Bronchial epithelial cell (primary cell): ENCODE data around the gene STAT5B. TPM values are rescaled to one million over a fixed set of nuclear protein-coding genes. Genes with fewer than 3 reads are reported as not detected.
"Not testable (repeated sequence)": the region's sequence is repeated elsewhere in the genome, so short reads cannot be mapped to it uniquely, and the experiment has no call there.

Source experiments
- DNase-seq: peaks from one replicate; pipeline ENCODE4 v3.0.0-alpha.2; 2010; ENCODE audit warnings: low read depth
- FAIRE-seq: peaks from 2 replicates; lab custom pipeline; 2011; peaks lifted over from hg19 to GRCh38; lab: Jason Lieb, UNC
- H3K27me3 ChIP-seq: 2 replicates; pipeline ENCODE4 v1.5.1; 2011; ENCODE audit warnings: low read length; ENCODE audit not compliant: control insufficient read depth, insufficient read depth
- H3K36me3 ChIP-seq: 2 replicates; pipeline ENCODE4 v1.5.1; 2011; ENCODE audit warnings: low read length; ENCODE audit not compliant: control insufficient read depth, insufficient read depth
- H3K4me3 ChIP-seq: 2 replicates; pipeline ENCODE4 v1.5.1; 2011; ENCODE audit warnings: mild to moderate bottlenecking, low read depth, low read length, control low read depth
- total RNA-seq: library from RNA; depleted of rRNA; stranded (reverse); fragments of >200 nt; gene quantifications from 2 replicates; pipeline ENCODE4 v1.2.1, GENCODE V29; 2014
- TF ChIP-seq, protein P1 (sequence below): IDR thresholded peaks from 2 replicates; pipeline ENCODE4 v1.5.1; 2011; ENCODE audit warnings: mild to moderate bottlenecking, moderate library complexity, low read length, control low read depth, inconsistent platforms; ENCODE audit not compliant: insufficient read depth, severe bottlenecking

Gene STAT5B
- total RNA-seq, 1 donor from 2014 or later, result 11.6 TPM

DNA sequence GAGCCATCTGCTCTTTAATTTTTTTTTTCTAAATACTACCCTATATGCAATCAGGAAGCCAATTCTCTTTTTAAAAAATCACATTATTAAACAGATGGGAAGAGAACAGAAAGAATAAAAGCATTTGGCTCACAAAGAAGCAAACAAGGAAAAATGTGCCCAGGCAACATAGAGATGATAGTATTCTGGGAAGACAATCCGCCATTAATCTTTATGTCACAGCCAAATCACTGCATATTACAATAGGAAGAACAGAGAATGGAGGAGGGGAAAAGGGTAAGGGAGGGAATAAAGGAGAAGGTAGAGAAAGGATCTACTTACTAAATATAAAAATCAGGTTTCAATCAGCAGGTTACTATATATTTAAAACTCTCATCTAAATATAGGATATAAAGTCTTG, 34.3 kb downstream of the STAT5B start:
- TF ChIP-seq, protein P1, sequence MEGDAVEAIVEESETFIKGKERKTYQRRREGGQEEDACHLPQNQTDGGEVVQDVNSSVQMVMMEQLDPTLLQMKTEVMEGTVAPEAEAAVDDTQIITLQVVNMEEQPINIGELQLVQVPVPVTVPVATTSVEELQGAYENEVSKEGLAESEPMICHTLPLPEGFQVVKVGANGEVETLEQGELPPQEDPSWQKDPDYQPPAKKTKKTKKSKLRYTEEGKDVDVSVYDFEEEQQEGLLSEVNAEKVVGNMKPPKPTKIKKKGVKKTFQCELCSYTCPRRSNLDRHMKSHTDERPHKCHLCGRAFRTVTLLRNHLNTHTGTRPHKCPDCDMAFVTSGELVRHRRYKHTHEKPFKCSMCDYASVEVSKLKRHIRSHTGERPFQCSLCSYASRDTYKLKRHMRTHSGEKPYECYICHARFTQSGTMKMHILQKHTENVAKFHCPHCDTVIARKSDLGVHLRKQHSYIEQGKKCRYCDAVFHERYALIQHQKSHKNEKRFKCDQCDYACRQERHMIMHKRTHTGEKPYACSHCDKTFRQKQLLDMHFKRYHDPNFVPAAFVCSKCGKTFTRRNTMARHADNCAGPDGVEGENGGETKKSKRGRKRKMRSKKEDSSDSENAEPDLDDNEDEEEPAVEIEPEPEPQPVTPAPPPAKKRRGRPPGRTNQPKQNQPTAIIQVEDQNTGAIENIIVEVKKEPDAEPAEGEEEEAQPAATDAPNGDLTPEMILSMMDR, result no peak
- DNase-seq (no peak), FAIRE-seq (no peak)
- H3K36me3 ChIP-seq, result no peaks in the 10 kb centered on the region
- no peaks in the 10 kb centered on the region for H3K27me3 ChIP-seq
- H3K4me3 ChIP-seq, result no peak overlapping the region

- DNase-seq, H3K36me3 ChIP-seq, H3K27me3 ChIP-seq, H3K4me3 ChIP-seq, FAIRE-seq: not testable (repeated sequence)
Observed at GRCh38 chr17:42240863-42241262, 35.3 kb downstream of the STAT5B start.

DNA sequence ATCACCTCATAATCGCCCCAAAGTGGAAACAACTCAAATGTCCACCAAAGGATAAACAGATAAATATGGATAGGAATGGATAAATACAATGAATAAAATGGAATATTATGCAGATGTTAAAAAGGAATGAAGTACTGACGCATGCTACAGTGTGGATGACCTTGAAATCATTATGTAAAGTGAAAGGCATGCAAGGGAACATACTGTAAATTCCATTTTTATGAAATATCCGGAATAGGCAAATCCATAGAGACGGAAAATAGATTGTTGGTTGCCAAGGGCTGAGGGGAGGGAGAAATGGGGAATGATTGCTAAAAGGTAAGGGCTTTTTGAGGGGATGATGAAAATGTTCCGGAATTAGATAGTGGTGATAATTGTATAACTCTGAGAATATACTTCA, 36.0 kb downstream of the STAT5B start:
- DNase-seq (no peak), FAIRE-seq (no peak)
- Histone ChIP-seq H3K4me3 (no peak overlapping the region), H3K27me3 (no peaks in the 10 kb centered on the region), H3K36me3 (no peaks in the 10 kb centered on the region)
- TF ChIP-seq, protein P1, result no peak

GRCh38 chr17:42239576-42239975, 36.6 kb downstream of the STAT5B start:
- H3K4me3 ChIP-seq, DNase-seq, H3K27me3 ChIP-seq, FAIRE-seq, H3K36me3 ChIP-seq: not testable (repeated sequence)

DNA sequence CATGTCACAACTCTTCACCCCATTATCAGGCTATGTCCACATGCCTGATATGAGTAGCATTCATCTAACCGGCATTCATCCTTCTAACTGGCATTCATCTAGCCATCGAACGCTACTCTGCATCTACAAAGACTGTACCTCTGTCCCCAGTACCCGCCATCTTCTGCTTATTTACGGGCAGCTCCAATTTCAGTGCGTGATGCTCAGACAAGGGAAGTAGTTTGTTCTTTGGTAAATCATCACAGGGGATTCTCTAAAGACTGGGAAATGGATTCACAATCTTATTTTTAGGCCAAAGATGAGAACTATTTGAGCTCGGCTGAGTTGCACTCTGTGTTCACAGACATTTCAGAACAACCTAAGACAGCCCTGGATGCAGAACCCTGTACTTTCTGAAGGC, 39.4 kb downstream of the STAT5B start:
- Histone ChIP-seq H3K36me3 (no peaks in the 10 kb centered on the region), H3K4me3 (no peak overlapping the region), H3K27me3 (no peaks in the 10 kb centered on the region)
- FAIRE-seq, result no peak
- TF ChIP-seq, protein P1, result no peak
- no peak for DNase-seq

- TF ChIP-seq, protein P1, result no peak
- H3K36me3 ChIP-seq, result no peaks in the 10 kb centered on the region
- DNase-seq, result no peak
- FAIRE-seq, result no peak
- no peak overlapping the region for H3K4me3 ChIP-seq
- no peaks in the 10 kb centered on the region for H3K27me3 ChIP-seq
Observed at GRCh38 chr17:42233994-42234393, 42.2 kb downstream of the STAT5B start.

- TF ChIP-seq, protein P1, result no peak
- H3K27me3 ChIP-seq, result no peaks in the 10 kb centered on the region
- DNase-seq, result peak; percentile 58
- H3K4me3 ChIP-seq, result no peak overlapping the region
- FAIRE-seq, result no peak
- H3K36me3 ChIP-seq, result no peaks in the 10 kb centered on the region
Observed at GRCh38 chr17:42233156-42233555, 43.0 kb downstream of the STAT5B start.
